AG20443 (cell line): Measurements from ENCODE around the gene SURF1.
"Not testable (repeated sequence)": the region's sequence is repeated elsewhere in the genome, so short reads cannot be mapped to it uniquely, and the experiment has no call there.

Experiments
- DNase-seq: peaks from one replicate; pipeline ENCODE4 v3.0.0; 2012; ENCODE audit warnings: low spot score, mixed read lengths

Gene SURF1

DNA sequence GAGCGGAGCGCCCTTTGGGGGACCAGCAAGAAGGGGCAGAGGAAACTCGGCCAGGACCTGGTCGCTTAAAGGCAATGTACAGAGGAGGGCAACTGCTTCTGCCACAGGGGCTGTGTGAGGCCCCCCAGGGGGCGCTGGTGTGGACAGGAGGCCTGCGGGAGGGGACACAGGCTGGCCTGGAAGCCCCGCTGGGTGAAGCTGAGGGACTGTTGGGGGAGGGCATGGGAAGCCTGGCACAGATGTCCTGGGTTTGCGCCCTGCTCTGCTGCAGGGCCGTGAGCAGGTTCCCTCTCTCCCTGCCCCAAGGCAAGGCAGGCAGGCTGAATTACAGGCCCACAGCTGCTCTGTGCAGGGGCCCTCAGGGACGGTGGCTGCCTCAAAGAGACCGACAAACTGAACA, 13.7 kb downstream of the SURF1 start:
- DNase-seq = no peak

DNA sequence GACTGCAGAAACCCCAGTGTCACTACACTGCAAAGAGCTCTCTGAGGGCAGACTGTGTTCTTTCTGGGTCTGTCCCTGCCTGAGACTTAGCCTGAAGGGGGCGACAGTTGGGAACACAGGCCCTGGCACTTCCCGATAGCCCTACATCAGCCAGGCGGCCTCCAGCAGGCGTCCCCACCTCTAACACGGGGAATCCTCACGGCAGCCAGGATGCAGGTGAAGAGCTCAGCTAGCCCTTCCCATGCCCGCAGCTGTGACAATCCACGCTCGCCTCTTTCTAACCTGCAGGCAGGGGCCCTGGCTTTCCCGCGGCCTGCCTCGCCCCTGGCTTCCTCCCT, 14.2 kb downstream of the SURF1 start:
- no peak for DNase-seq

DNA sequence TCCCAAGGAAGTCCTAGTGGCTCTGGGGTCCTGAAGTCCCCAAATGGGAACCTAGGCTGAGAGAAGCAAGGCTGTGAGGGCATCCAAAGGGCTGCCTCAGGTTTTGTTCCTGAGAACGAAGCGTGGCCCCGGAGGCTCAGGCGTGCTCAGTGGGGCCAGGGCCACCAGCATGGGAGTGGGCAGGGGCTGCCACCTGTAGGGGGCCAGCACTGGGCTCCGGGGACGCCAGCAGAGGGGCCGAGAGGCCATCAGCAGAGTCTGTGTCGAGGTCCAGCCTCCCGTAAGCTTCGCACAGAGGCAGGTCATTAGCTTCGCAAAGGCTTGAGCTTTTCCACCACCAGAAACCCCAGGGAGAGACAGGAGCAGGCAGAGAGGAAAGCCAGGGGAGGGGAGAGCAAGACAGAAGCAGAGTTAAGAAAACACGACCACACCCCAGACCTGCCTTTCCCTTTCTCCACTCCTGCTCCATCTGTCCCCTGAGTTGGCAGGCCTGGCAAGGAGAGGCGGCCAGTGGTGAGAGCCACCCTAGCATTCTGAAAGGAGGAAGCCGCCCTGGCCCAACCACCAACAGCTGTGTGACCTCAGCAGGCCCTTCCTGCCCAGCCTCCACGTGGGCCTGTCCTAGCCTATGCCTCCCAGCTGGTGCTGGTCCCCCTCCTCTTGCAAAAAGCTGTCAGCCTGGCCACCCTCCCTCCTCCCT, 14.8 kb downstream of the SURF1 start:
- no peak for DNase-seq

DNA sequence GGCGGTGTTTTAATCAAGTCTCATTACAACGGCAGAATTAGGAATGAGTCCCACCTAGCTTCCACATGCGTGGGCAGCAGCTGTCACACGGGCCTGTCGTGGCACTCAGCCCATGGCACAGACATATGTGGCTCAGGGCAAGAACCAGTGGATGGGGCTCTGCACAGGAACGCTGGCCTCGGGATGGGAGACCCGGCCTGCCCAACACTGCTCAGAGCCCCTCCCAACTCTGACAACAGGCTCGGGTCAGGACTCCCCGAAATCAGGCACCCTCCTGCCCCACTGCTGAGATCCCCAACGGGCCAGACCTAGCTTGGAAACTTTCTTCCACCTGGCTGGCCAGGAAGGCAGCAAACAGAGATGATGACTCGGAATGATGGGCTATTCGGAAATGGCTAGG, 15.4 kb downstream of the SURF1 start:
- no peak for DNase-seq

DNA sequence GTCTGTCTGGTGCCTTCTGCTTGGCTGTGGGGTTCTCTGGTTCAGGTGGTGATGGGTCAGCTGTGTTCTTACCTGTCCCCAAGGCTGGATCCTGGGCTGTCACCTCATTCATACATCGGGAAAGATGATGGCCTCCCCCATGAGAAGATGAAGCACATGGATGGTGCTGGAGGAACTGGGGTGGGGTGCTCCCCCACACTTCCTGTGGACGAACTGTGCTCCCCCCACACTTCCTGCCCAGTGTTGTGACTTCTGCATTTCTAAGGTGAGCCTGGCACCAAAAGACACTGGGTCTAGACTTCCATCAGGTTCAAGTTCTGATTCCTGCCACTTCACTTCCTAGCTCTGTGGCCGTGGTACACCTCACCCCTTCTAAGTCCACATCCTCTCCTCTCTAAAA, 16.0 kb downstream of the SURF1 start:
- no peak for DNase-seq

DNA sequence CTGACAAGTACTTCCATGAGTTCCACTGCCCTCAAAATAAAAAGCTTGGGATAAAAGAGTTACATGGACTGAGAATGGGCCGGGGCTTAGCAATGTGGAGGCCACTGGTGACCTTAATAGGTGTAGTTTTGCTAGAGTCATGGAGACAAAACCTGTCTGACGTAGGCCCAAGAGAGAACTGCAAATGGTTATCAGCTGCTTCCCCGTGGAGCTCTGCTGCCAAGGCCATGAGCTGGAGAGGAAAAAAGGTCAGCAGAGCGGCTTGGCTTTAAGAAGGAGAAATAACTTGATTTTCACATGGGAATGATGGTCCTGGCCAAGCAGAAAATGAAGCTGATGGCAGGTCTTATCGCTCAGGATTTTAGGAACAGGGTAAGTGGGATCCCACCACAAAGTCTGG, 16.6 kb downstream of the SURF1 start:
- DNase-seq = no peak

DNA sequence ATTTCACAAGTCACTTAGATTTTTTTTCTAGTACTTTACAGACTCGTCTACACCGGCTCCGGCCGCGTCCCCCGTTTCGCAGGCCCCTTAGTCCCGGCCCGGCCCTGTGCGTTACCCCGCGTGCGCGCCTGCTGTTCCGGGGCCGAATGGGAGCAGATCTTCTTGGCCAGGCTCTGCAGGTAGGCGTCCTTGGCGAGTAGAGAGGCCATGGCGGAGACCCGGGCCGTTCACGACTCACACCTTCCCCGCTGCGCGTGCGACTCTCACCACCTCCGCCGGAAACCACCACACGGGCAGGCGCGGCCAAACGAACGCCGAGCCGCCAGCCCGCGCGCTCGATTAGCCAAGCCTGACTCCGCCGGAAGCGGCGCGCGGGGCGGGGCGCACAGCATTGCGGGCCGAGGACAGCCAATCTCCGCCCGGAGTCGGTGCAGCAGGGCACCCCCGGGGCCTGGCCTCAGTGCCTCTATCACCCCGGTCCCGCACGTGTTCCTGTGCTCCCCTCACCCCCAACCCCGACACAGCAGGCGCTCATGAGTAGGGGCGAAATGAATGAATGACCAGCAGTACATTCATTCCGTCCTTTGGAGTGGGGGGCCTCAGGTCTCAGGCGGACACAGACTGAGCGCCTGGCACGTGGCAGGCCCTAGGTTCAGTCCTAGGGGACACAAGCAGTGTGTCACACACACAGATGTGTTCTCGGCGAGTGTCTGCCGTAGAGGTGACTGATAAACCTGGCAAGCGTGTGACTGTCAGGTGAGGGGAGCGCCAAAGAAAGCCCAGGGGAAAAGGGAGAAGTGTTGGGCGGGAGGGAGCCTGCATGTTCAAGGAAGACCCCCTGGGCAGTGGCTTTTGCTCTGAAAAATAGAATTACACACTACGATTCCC, 20.1 kb downstream of the SURF1 start, which contains the start of gene SURF6:
TSS of gene SURF6 (minus strand) at position 265 of the 888 bp plus-strand sequence. CDS start at position 209, 56 bp downstream.
- DNase-seq = peak; percentile 96

DNA sequence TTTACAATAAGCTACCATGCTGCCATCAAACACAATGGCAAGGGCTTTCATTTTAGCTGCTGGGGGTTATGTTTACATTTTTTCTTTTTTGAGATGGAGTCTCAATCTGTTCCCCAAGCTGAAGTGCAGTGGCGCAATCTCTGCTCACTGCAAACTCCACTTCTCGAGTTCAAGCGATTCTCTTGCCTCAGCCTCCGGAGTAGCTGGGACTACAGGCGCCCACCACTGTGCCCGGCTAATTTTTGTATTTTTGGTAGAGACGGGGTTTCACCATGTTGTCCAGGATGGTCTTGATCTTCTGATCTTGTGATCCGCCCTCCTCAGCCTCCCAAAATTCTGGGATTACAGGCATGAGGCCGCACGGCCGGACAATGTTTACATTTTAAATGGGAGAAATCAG, 21.4 kb downstream of the SURF1 start:
- not testable (repeated sequence) for DNase-seq

DNA sequence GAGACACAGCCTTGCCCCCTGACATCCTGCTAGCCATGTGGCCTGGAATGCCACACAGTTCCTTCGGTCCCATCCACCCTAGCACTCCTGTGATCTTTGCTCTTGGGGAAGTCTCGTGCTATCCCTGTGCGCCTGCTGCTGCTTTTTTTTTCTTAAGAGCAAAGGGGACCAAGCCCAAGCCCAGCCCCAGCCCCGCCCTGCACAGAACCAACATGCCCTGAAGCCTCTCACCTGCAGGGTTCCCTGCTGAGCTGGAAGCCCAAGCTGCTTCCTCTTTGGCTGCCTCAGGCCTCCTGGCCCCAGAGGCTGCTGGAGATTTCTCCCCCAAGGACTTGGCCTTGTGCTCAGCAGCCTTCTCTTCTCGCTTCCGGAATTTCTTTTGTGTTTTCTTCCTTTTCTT, 22.1 kb downstream of the SURF1 start:
- DNase-seq = no peak

DNA sequence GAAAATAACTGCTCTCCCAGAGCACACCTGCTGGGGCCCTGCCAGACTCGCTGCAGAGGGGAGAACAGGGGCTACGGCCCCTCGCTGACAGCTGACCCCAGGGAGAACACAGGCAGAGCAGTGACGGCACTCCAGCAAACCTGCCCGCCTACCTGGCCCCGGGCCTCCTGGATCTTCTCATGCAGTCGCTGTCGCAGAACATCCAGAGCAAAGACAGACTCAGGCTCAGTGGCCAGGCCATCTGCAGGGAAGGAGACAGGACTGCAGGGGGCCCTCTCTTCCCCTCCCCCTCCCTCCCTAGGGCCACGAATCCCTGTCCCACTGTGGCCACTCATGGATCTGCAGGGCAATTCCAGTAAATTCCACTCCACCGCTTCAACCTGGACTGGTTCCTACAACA, 22.7 kb downstream of the SURF1 start:
- no peak for DNase-seq

DNA sequence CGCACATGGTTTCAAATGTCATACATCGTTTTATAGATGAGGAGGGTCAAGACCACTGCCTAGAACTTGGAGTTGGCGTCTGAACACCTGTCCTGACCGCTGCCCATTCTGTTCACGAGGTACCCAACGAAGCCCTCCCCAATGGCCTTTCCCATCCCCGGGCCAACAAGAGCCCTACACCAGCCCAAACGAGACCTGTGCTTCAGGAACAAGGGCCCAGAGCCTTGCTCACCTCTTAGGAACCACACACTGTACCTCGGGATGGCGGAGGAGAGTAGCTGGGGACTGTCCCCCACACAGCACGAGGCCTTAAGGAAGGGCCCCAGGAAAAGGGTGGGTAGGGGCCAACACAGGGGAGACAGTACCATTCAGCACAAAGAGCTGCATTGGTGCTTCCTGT, 23.3 kb downstream of the SURF1 start:
- DNase-seq = no peak

DNA sequence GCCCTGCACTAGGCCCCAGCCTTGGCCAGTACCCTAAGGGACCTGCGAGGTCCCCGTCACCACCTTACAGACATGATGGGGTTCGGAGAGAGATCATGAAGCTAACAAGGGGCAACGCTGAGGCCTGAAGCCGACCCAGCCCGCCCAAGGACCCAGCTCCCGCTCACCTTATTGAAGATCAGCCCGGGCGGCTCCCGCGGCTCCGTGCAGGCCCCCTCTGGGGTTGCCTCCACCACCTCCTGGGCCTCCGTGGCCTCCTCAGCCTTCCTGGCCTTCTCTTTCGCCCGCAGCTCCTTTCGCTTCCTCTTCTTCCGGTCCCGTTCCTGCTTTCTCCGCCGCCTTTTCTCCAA, 23.9 kb downstream of the SURF1 start:
- no peak for DNase-seq

DNA sequence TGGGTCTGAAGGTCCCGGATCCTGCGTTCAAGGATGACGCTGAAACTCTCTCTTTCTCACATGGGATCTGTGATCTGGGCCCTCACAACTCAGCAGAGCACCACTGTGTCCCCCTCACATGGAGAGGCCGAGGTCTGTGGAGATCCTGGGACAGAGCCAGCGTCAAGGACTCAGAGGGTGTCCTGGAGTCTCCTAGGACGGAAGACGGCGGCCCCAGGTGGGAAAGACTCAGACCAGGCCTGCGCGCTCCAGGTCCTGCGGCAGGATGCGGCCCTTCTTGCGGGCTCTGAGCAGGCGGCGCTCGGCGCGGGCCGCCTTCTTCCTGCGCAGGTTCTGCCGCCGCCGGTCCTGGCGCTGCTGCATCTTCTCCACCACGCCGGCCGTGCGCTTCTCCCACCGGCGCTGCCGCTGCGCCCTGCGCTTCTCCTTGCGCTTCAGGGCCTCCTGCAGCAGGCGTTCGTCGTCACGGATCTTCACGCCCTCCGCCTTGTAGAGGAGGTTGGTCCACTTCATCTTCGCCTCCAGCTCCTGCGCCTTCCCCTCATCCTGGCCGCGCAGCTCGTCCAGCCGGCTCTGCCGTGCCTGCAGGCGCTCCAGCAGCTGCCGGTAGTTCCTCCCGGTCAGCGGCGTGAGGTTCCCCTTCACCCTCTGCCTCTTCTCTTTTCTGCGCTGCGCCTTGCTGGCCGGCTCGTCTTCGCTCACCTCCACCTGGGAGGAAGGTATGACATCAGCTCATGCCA, 24.5 kb downstream of the SURF1 start:
- no peak for DNase-seq

DNA sequence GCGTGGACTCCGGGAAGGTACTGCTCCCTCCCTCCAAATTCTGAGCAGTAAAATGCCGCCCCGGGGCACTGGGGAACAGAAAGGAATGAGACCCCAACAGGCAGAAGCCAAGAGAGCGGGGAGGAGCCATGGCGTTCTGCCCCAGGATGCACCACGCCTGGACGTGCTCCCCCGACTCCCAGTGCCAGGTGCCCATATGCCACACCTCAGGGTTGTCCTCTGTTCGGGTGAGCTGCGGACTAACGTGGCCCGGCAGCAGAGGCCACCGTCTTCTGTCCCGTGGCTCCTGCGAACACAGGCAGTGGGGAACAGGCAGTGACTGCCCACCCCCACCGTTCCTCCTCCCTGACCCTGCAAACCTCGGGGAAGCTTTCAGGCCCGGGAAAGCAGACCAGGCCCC, 25.1 kb downstream of the SURF1 start:
- DNase-seq = no peak

DNA sequence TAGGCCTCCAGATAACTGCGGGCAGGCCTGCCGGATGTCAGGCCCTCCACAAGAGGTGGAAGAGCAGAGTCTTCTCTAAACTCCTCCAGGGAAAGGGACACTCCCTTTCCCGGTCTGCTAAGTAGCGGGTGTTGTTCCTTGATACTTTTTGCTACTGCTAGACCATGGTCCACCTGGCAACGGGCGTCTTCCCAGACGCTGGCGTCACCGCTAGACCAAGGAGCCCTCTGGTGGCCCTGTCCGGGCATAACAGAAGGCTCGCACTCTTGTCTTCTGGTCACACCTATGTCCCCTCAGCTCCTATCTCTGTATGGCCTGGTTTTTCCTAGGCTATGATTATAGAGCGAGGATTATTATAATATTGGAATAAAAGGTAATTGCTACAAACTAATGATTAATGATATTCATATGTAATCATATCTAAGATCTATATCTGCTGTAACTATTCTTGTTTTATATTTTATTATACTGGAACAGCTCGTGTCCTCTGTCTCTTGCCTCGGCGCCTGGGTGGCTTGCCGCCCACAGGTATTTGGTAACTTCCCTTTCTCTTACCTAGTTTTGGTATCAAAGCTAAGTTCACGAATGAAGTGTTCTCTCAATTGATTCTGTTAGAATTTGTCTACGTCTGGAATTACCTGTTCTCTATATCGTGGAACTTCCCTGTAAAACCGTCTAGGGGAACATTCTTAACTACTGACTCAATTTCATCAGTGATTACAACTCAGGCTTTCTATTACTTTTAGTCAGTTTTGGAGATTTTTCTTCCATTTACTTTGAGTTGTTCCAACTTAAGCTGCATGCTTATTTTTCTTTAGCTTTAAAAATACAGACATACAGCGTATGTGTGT, 26.8 kb downstream of the SURF1 start:
- DNase-seq = not testable (repeated sequence)

DNA sequence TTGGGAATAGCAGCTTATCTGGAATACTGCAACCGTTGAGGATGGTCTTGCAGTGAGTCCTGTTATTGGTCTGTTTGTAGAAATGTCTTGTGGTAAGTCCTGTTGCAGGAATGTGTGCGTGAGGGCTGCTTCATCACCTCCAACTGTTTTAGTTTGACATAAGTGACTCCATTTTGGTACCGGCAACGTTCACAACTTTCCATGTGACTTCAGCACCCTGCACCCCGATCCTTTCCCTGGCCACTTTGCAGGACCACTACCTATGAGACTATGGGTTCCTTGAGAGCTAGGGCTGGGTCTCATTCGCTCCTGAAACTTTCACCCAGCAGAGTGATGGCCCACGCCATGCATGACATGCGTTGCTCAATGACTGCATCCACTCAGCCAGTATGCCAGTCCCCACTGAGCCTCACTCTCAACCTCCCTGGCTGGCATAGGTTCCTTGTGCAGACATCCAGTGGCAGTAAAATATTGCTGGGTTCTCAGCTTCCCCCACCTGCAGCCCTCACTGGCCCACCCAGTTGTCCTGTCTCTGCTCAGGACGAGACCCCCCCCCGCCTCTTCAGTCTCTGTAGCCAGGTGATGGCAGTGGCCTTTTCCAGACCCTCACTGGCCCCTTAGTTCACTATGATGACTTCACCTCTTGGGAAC, 28.3 kb downstream of the SURF1 start:
- no peak for DNase-seq

DNA sequence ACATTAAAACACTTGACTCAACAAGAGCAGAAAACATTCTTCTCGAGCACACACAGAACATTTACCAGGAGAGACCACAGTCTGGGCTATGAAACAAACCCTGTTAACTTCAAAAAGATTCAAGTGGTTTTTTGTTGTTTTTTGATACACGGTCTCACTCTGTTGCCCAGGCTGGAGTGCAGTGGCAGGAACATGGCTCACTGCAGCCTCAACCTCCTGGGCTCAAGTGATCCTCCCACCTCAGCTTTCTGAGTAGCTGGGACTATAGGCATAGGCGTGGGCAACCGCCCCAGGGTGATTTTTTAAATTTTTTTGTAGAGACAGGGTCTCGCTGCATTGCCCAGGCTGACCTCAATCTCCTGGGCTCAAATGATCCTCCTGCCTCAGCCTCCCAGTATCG, 29.3 kb downstream of the SURF1 start:
- DNase-seq = not testable (repeated sequence)

DNA sequence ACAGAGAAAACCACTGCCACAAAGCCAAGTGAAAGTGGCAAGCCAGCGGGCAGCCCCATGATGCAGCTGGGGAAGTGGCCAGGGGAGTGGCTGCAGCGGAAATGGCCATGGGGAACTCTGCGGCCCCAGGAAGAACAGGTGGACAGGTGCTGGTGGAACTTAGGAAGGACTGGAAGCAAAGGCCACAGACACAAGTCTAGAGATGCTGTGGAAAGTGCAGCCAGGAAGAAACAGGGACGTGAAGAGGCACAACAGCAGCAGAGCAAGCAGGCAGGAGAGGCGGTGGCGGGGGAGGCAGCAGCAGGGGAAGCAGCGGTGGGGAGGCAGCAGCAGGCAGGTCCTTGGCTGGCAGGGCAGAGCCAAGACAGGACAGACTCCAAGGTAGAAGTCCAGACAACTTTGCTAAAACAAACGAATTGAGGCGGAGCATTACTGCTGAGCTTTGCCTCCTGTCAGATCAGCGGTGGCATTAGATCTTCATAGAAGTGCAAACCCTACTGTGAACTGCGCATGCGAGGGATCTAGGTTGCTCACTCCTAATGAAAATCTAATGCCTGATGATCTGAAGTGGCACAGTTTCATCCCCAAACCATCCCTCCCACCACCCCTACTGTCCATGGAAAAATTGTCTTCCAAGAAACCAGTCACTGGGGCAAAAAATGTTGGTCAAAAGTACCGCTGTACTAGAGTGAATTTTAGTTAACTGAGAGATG, 32.1 kb downstream of the SURF1 start:
- no peak for DNase-seq

DNA sequence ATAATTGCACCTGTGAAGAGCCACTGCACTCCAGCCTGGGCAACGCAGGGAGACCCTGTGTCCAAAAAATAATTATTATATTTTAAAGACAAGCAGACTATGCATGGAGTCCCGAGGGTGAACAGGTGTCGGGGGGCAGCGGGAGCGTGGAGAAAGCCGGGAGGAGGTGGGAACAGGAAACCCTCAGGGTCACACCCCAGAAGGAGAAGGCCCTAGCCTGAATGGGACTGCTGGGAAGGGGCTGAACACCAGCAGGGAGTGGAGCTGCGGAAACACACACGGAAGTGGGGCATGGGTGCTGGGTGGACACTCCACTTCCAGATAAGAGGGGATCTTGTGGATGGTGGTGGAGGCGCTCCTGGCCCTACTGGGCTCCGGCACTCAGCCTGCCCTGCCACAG, 33.1 kb downstream of the SURF1 start:
- no peak for DNase-seq

DNA sequence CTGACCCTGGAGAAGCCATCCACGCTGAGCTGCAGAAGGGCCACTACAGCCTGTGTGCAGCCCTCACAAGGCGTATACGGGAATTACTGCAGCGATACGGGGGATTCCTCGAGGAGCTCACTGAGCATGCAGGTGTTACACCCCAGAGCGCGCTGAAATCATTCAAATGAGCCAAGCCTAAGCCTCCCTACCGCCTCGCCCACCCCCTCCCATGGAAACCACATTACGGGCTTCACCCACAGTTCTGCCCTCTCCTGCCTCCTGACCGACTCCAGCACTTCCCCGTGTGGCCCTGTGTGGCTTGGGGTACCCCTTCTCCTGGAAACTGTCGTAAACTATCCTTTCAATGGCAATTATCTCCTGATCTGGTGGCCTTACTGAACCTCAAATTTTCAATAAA, 33.6 kb downstream of the SURF1 start:
- no peak for DNase-seq

DNA sequence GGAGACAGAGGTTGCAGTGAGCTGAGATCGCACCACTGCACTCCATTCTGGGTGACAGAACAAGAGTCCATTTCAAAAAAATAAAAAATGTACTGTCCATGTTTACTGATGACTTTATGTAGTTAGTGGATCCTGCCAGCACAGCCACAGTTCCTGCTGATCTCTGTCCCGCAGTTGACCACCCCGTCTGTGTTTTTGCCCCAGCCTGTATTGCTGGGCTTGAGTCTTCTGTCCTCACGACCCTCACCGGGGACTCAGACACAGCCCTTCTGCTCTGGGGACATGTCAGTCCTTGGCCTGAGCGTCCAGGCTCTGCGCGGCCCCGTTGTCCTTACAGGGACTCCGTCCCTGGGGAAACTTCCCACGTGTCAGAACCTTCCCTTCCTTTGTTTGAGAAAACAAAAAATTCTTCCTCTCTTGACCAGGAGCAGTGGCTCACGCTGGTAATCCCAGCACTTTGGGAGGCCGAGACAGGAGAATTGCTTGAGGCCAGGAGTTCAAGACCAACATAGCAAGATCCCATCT, 34.8 kb downstream of the SURF1 start:
- no peak for DNase-seq
